ENCODE measurements around the gene HIVEP3.

DNA sequence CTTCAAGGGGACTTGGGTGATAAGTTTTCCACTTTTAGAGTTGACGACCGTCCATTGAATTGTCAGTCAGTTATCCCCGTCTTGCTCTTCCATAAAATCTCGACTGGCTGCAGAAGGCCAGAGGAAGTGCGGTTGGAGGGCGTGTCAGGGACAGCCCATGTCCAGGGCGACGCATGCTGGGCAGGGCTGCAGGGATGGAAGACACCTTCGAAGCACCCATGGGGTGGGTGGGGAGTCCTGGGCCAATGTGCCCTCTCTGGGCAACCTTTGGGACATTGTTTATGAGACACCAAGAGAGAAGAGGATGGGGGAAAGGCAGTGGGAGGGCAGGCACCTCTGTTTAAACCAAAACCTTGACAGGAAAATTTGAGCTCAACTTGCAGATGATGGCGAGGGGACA is 395.7 kb downstream of the HIVEP3 start:
- TF ChIP-seq, protein P1, sequence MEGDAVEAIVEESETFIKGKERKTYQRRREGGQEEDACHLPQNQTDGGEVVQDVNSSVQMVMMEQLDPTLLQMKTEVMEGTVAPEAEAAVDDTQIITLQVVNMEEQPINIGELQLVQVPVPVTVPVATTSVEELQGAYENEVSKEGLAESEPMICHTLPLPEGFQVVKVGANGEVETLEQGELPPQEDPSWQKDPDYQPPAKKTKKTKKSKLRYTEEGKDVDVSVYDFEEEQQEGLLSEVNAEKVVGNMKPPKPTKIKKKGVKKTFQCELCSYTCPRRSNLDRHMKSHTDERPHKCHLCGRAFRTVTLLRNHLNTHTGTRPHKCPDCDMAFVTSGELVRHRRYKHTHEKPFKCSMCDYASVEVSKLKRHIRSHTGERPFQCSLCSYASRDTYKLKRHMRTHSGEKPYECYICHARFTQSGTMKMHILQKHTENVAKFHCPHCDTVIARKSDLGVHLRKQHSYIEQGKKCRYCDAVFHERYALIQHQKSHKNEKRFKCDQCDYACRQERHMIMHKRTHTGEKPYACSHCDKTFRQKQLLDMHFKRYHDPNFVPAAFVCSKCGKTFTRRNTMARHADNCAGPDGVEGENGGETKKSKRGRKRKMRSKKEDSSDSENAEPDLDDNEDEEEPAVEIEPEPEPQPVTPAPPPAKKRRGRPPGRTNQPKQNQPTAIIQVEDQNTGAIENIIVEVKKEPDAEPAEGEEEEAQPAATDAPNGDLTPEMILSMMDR (IDR thresholded peaks at IDR 0.05) = no peak
- TF ChIP-seq POLR2A (IDR thresholded peaks at IDR 0.05) = no peak

All from esophagus squamous epithelium (tissue), 4 donors.